HepG2 (cell line): ENCODE measurements around the gene ELP6. TPM values are rescaled to one million over a fixed set of nuclear protein-coding genes. Genes with fewer than 3 reads are reported as not detected.

Experiments
- ATF7-NPFF ChIP-seq: sonication (generic); formaldehyde crosslinking; IDR thresholded peaks from 2 replicates; pipeline ENCODE4 v1.8.1; 2023; ENCODE audit warnings: mild to moderate bottlenecking, low read depth, missing genetic modification reagents, moderate library complexity
- DPF2 ChIP-seq: sonication (generic); formaldehyde crosslinking; IDR thresholded peaks from 2 replicates; pipeline ENCODE4 v1.4.0; 2020; ENCODE audit warnings: mild to moderate bottlenecking, low read depth, missing genetic modification reagents, borderline replicate concordance
- HMGXB4 ChIP-seq, 2 experiments: sonication (generic) in 1 of 2; formaldehyde crosslinking in 1 of 2; IDR thresholded peaks; 2 replicates each; pipeline versions ENCODE4 v1.4.0 to v1.6.1; 2018 to 2020; ENCODE audit warnings: missing genetic modification reagents in 2 of 2, borderline replicate concordance in 1 of 2, low read depth in 1 of 2, mild to moderate bottlenecking in 1 of 2, missing biosample characterization in 1 of 2
- MXD3 ChIP-seq: IDR thresholded peaks from 2 replicates; pipeline ENCODE4 v1.6.1; 2016; ENCODE audit warnings: mild to moderate bottlenecking, missing biosample characterization, missing genetic modification reagents
- NFIB ChIP-seq: sonication (generic); formaldehyde crosslinking; IDR thresholded peaks from 2 replicates; pipeline ENCODE4 v1.9.0; 2021; ENCODE audit warnings: missing genetic modification reagents, mild to moderate bottlenecking, borderline replicate concordance
- PATZ1 ChIP-seq: sonication (generic); formaldehyde crosslinking; IDR thresholded peaks from 2 replicates; pipeline ENCODE4 v1.4.0; 2020; ENCODE audit warnings: missing genetic modification reagents
- POLR2G ChIP-seq: fragments of 200-400 bp; formaldehyde crosslinking; IDR thresholded peaks from 2 replicates; pipeline ENCODE4 v1.6.1; 2018; ENCODE audit warnings: mild to moderate bottlenecking, low read depth, low read length, moderate library complexity
- SRSF4 ChIP-seq: fragments of 200-400 bp; formaldehyde crosslinking; IDR thresholded peaks from one replicate; pipeline ENCODE4 v1.6.1; 2018; ENCODE audit warnings: mild to moderate bottlenecking, low read depth, low read length, moderate library complexity; ENCODE audit not compliant: poor library complexity, severe bottlenecking
- TCF7L2 ChIP-seq: IDR thresholded peaks from 2 replicates; pipeline ENCODE4 v1.6.1; 2011; ENCODE audit warnings: mild to moderate bottlenecking, low read depth, low read length, moderate library complexity
- TMF1 ChIP-seq: sonication (generic); formaldehyde crosslinking; IDR thresholded peaks from 2 replicates; pipeline ENCODE4 v1.8.1; 2022; ENCODE audit warnings: low read depth, missing genetic modification reagents
- UBTF ChIP-seq: sonication (generic); formaldehyde crosslinking; IDR thresholded peaks from 2 replicates; pipeline ENCODE4 v1.4.0; 2020; ENCODE audit warnings: mild to moderate bottlenecking, missing genetic modification reagents
- ZBTB33 ChIP-seq: sonication (generic); formaldehyde crosslinking; IDR thresholded peaks from 2 replicates; pipeline ENCODE4 v1.4.0; 2020; ENCODE audit warnings: missing genetic modification reagents
- ZNF143 ChIP-seq: sonication (generic); formaldehyde crosslinking; IDR thresholded peaks from 2 replicates; pipeline ENCODE4 v1.4.0; 2020; ENCODE audit warnings: missing genetic modification reagents
- ZNF234 ChIP-seq: sonication (generic); formaldehyde crosslinking; conservative IDR thresholded peaks from 2 replicates; pipeline ENCODE4 v1.5.1; 2020; ENCODE audit warnings: mild to moderate bottlenecking, missing genetic modification reagents
- ZNF33B ChIP-seq: sonication (generic); formaldehyde crosslinking; IDR thresholded peaks from 2 replicates; pipeline ENCODE4 v1.5.1; 2020; ENCODE audit warnings: mild to moderate bottlenecking, missing genetic modification reagents
- ZNF710 ChIP-seq: sonication (generic); formaldehyde crosslinking; IDR thresholded peaks from 2 replicates; pipeline ENCODE4 v1.5.0; 2020; ENCODE audit warnings: mild to moderate bottlenecking, missing genetic modification reagents, borderline replicate concordance
- polyA plus RNA-seq, 8 experiments: library from polyadenylated mRNA; depleted of rRNA in 3 of 8; stranded (reverse) in 7 of 8; unstranded in 1 of 8; fragments of >200 nt; fragmentation: Illumina TruSeq in 4 of 8; extraction: Trizol in 4 of 8; gene quantifications; 2 replicates each; pipeline versions ENCODE4 v1.2.1 to v1.2.3, GENCODE V29; 2011 to 2016; ENCODE audit warnings: low read depth in 4 of 8, missing spikeins in 1 of 8, mixed read lengths in 1 of 8; ENCODE audit not compliant: insufficient read depth in 1 of 8
- total RNA-seq, 5 experiments: library from RNA; depleted of rRNA; stranded (reverse); fragments of >200 nt; fragmentation: Illumina TruSeq; extraction: Trizol; gene quantifications; 2 replicates each; pipeline ENCODE4 v1.2.3, GENCODE V29; 2016; ENCODE audit warnings: low read depth in 1 of 5

Gene ELP6
- total and polyA plus RNA-seq, 2 of the 13 experiments (the other 11 are each of a cell fraction or from before 2014, with no cell fraction given): 45.0 to 49.3 TPM

- TF ChIP-seq ZNF710 (peak; percentile 24; the same call in 1 of the 2 replicates), TMF1 (no peak; the same call in 1 of the 2 replicates), ZNF234 (CRISPR knock-in tag) (no peak), ATF7-NPFF (CRISPR knock-in tag) (no peak), DPF2 (CRISPR knock-in tag) (no peak), MXD3 (CRISPR knock-in tag) (peak; percentile 86; the same call in 1 of the 2 replicates), POLR2G (no peak), SRSF4 (no peak), NFIB (CRISPR knock-in tag) (no peak), ZNF143 (CRISPR knock-in tag) (no peak), PATZ1 (CRISPR knock-in tag) (no peak), TCF7L2 (no peak), HMGXB4 (CRISPR knock-in tag; IDR thresholded peaks at IDR 0.05; ENCODE audit: borderline replicate concordance in 1 of 2, low read depth in 1 of 2) (peak in 1 of 2 experiments; percentile 70), UBTF (CRISPR knock-in tag) (no peak), ZBTB33 (no peak), ZNF33B (CRISPR knock-in tag) (no peak)
These were observed 8.8 kb upstream of the ELP6 start (continued) for GRCh38 chr3:47522082-47522987.
